GM23248 (cell line): ENCODE results near the gene SEC23B. TPM values are rescaled to one million over a fixed set of nuclear protein-coding genes. Genes with fewer than 3 reads are reported as not detected.
A peak's percentile ranks its signal among the peaks of the same experiment; 100 is the strongest.
"Not testable (repeated sequence)": the region's sequence is repeated elsewhere in the genome, so short reads cannot be mapped to it uniquely, and the experiment has no call there.

Experiments
- DNase-seq: peaks from one replicate; pipeline ENCODE4 v3.0.0-alpha.2; 2015
- H2AFZ ChIP-seq: fragments of 200-600 bp; sonication (generic); 2 replicates; pipeline ENCODE4 v1.6.1; 2016; ENCODE audit warnings: antibody characterized with exemption
- H3F3A ChIP-seq: fragments of 200-600 bp; sonication (generic); 2 replicates; pipeline ENCODE4 v1.6.1; 2016; ENCODE audit warnings: mild to moderate bottlenecking, antibody characterized with exemption, mixed run types; ENCODE audit not compliant: insufficient read depth
- H3K27ac ChIP-seq: fragments of 200-600 bp; sonication (generic); 2 replicates; pipeline ENCODE4 v1.5.1; 2016; ENCODE audit warnings: mild to moderate bottlenecking
- H3K27me3 ChIP-seq: fragments of 200-600 bp; sonication (generic); replicated peaks from 2 replicates; pipeline ENCODE4 v1.6.1; 2016; ENCODE audit warnings: mild to moderate bottlenecking; ENCODE audit not compliant: insufficient read depth
- H3K36me3 ChIP-seq: fragments of 200-600 bp; sonication (generic); 2 replicates; pipeline ENCODE4 v1.6.1; 2016; ENCODE audit warnings: low read depth, mild to moderate bottlenecking
- H3K4me1 ChIP-seq: fragments of 200-600 bp; sonication (generic); 2 replicates; pipeline ENCODE4 v1.6.1; 2016; ENCODE audit warnings: mild to moderate bottlenecking; ENCODE audit not compliant: insufficient read depth
- H3K4me2 ChIP-seq: fragments of 200-600 bp; sonication (generic); one replicate; pipeline ENCODE4 v1.6.1; 2016; ENCODE audit warnings: mild to moderate bottlenecking; ENCODE audit not compliant: unreplicated experiment
- H3K4me3 ChIP-seq: fragments of 200-600 bp; sonication (generic); 2 replicates; pipeline ENCODE4 v1.5.1; 2016; ENCODE audit warnings: mild to moderate bottlenecking
- H3K79me2 ChIP-seq: fragments of 200-600 bp; sonication (generic); 2 replicates; pipeline ENCODE4 v1.6.1; 2016; ENCODE audit warnings: mild to moderate bottlenecking; ENCODE audit not compliant: insufficient read depth
- H3K9ac ChIP-seq: fragments of 200-600 bp; sonication (generic); 2 replicates; pipeline ENCODE4 v1.6.1; 2016; ENCODE audit warnings: mild to moderate bottlenecking
- H3K9me2 ChIP-seq: fragments of 200-600 bp; sonication (generic); 2 replicates; pipeline ENCODE4 v1.6.1; 2016; ENCODE audit warnings: mixed run types, mild to moderate bottlenecking, moderate library complexity; ENCODE audit not compliant: insufficient read depth
- H3K9me3 ChIP-seq: fragments of 200-600 bp; sonication (generic); one replicate; pipeline ENCODE4 v1.6.1; 2017; ENCODE audit warnings: low read depth
- H4K20me1 ChIP-seq: fragments of 200-600 bp; sonication (generic); 2 replicates; pipeline ENCODE4 v1.6.0; 2016; ENCODE audit not compliant: insufficient read depth
- EZH2 ChIP-seq: fragments of 200-600 bp; sonication (generic); IDR thresholded peaks from 2 replicates; pipeline ENCODE4 v1.6.1; 2018; ENCODE audit warnings: antibody characterized with exemption, mild to moderate bottlenecking; ENCODE audit not compliant: insufficient read depth, poor library complexity, severe bottlenecking
- EZH2phosphoT487 ChIP-seq: fragments of 200-600 bp; sonication (generic); IDR thresholded peaks from 2 replicates; pipeline ENCODE4 v1.6.1; 2018; ENCODE audit warnings: antibody characterized with exemption, moderate library complexity, mild to moderate bottlenecking, low read depth; ENCODE audit not compliant: insufficient read depth
- WGBS, 2 experiments: methylation state at CpG; one replicate each; pipeline ENCODE4 v1.1.6; 2015 to 2017; ENCODE audit warnings: low lambda C conversion rate in 2 of 2, low coverage in 1 of 2; ENCODE audit errors: missing lambda C conversion rate in 2 of 2; 5-methylcytosine and 5-hydroxymethylcytosine counted together
- in situ Hi-C: fragments of 300-500 bp; cut with MboI; formaldehyde crosslinking; loops from 2 replicates; pipeline ENCODE4 v1.15.0; 2020
- polyA plus RNA-seq: library from polyadenylated mRNA; unstranded; fragments of >200 nt; fragmentation: Nextera tagmentation; extraction: Ambion mirVana; gene quantifications from 2 replicates; pipeline ENCODE4 v1.2.1, GENCODE V29; 2016
- total RNA-seq: library from RNA; depleted of rRNA; stranded (reverse); fragments of >200 nt; shearing (Covaris generic); gene quantifications from 2 replicates; pipeline ENCODE4 v1.2.3, GENCODE V29; 2014

Gene SEC23B
- total and polyA plus RNA-seq, 2 experiments from 2014 or later: 36.8 to 48.5 TPM

DNA sequence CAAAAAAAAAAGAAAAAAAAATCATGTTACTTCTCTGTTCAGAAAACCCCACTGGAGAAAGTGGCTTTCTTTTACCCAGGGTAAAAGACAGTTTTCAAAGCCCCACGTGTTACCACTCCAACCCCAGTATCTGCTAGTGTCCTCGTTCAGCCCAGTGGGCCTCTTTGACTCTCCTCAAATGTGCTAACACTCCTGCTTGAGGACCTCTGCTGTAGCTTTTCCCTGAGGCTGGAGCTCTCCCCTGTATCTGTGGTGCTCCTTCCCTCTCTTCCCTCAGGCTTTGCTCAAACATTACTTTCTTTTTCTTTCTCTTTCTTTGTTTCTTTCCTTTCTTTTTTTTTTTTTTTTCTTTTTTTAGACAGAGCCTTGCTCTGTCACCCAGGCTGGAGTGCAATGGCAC, 15.3 kb downstream of the SEC23B start:
- Histone ChIP-seq H4K20me1 (no peaks in the 10 kb centered on the region), H3K4me3 (no peak overlapping the region), H2AFZ (no peak overlapping the region), H3K4me1 (peaks cover 49% of the 10 kb centered on the region), H3K4me2 (no peak overlapping the region), H3K27ac (peak overlapping the region; percentile 90; the same call in 1 of the 2 replicates), H3K79me2 (peaks cover 17% of the 10 kb centered on the region), H3K9me2 (no peaks in the 10 kb centered on the region), H3F3A (peaks cover 21% of the 10 kb centered on the region), H3K36me3 (peaks cover 18% of the 10 kb centered on the region), H3K27me3 (no peaks in the 10 kb centered on the region), H3K9me3 (no peaks in the 10 kb centered on the region), H3K9ac (no peak overlapping the region)
- DNase-seq: no peak
- no peak for TF ChIP-seq EZH2
- WGBS, 2 experiments: 93 to 98% methylated on average over 2 of the region's 2 CpGs
- in situ Hi-C loops: no loop called here

DNA sequence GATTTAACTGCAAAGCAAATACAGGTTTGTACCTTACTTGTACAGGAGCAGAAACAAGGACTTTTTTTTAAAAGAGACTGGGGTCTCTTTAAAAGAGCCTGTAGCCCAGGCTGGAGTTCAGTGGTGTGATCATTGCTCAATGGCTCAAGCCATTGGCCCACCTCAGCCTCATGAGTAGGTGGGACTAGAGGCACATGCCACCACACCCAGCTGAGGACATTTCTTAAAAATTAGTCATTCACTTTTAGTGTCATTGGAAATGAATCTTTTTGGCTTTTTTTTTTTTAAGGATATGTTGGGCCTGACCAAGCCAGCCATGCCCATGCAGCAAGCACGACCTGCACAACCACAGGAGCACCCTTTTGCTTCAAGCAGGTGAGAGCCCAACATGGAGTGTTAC, 16.9 kb downstream of the SEC23B start:
- WGBS, 2 experiments: 33 to 43% methylated on average over 1 of the region's 1 CpG
- H3K9me2 ChIP-seq: no peaks in the 10 kb centered on the region
- no peaks in the 10 kb centered on the region for H3K27me3 ChIP-seq
- peak; percentile 91 for DNase-seq
- H3K27ac ChIP-seq: peak overlapping the region; percentile 90
- peak overlapping the region; percentile 70 for H3K4me2 ChIP-seq
- 0 out of 2 replicates have a peak overlapping the region, but pooled peaks have one; percentile 29 for H3K4me3 ChIP-seq
- no peaks in the 10 kb centered on the region for H4K20me1 ChIP-seq
- TF ChIP-seq EZH2phosphoT487: no peak
- peaks cover 27% of the 10 kb centered on the region for H3F3A ChIP-seq
- peaks cover 55% of the 10 kb centered on the region for H3K4me1 ChIP-seq
- peaks cover 20% of the 10 kb centered on the region; the same call in 1 of the 2 replicates for H3K79me2 ChIP-seq
- peak overlapping the region; percentile 65 for H2AFZ ChIP-seq
- in situ Hi-C loops: no loop called here
- H3K9me3 ChIP-seq: no peaks in the 10 kb centered on the region
- H3K36me3 ChIP-seq: peaks cover 31% of the 10 kb centered on the region
- H3K9ac ChIP-seq: peak overlapping the region; percentile 43

- peak; percentile 24 for DNase-seq
- H2AFZ ChIP-seq, H3K9me3 ChIP-seq, H3K9ac ChIP-seq, in situ Hi-C loops, H3K4me2 ChIP-seq, H3K9me2 ChIP-seq, H3K27me3 ChIP-seq, H4K20me1 ChIP-seq, H3K4me3 ChIP-seq: not testable (repeated sequence)
- Histone ChIP-seq H3K79me2 (peaks cover 16% of the 10 kb centered on the region; the same call in 1 of the 2 replicates), H3K36me3 (peaks cover 40% of the 10 kb centered on the region), H3K4me1 (peaks cover 50% of the 10 kb centered on the region), H3K27ac (peak overlapping the region; percentile 79), H3F3A (peaks cover 27% of the 10 kb centered on the region)
- WGBS, 2 experiments: 74 to 77% methylated on average over 14 of the region's 14 CpGs
Observed at GRCh38 chr20:18526761-18527160, 19.0 kb downstream of the SEC23B start.

GRCh38 chr20:18527339-18527738, 19.6 kb downstream of the SEC23B start:
- peak; percentile 28 for DNase-seq
- Histone ChIP-seq H3K79me2 (peaks cover 16% of the 10 kb centered on the region; the same call in 1 of the 2 replicates), H3K4me2 (peak overlapping the region; percentile 38), H3K9ac (peak overlapping the region; percentile 46; the same call in 1 of the 2 replicates), H3K27ac (peak overlapping the region; percentile 79), H2AFZ (no peak overlapping the region), H4K20me1 (no peaks in the 10 kb centered on the region), H3K9me2 (no peaks in the 10 kb centered on the region), H3K4me3 (no peak overlapping the region), H3K4me1 (peaks cover 44% of the 10 kb centered on the region), H3K27me3 (no peaks in the 10 kb centered on the region), H3K36me3 (peaks cover 45% of the 10 kb centered on the region), H3K9me3 (no peaks in the 10 kb centered on the region), H3F3A (peaks cover 27% of the 10 kb centered on the region)
- in situ Hi-C loops: no loop called here
- WGBS, 2 experiments: 79 to 81% methylated on average over 2 of the region's 2 CpGs
- TF ChIP-seq EZH2phosphoT487: no peak
- no peak for TF ChIP-seq EZH2

- 66 to 73% methylated on average over 2 of the region's 2 CpGs for WGBS, 2 experiments
- DNase-seq: peak; percentile 89
- Histone ChIP-seq H2AFZ (no peak overlapping the region), H3K9me2 (no peaks in the 10 kb centered on the region), H3K4me1 (peaks cover 44% of the 10 kb centered on the region), H3K4me2 (peak overlapping the region; percentile 38), H3K79me2 (peaks cover 16% of the 10 kb centered on the region; the same call in 1 of the 2 replicates), H3K9me3 (no peaks in the 10 kb centered on the region), H3K4me3 (no peak overlapping the region), H3F3A (peaks cover 27% of the 10 kb centered on the region), H4K20me1 (no peaks in the 10 kb centered on the region), H3K27me3 (no peaks in the 10 kb centered on the region), H3K36me3 (peaks cover 50% of the 10 kb centered on the region), H3K27ac (peak overlapping the region; percentile 79), H3K9ac (peak overlapping the region; percentile 46; the same call in 1 of the 2 replicates)
- TF ChIP-seq EZH2phosphoT487 (no peak), EZH2 (no peak)
- in situ Hi-C loops: no loop called here
Observed at GRCh38 chr20:18527836-18528235, 20.1 kb downstream of the SEC23B start.
